ENCODE results near the gene F13B.

- no peak for TF ChIP-seq CTCF (conservative IDR thresholded peaks at IDR 0.05; ENCODE audit: low read depth, low read length)
- no peak for TF ChIP-seq EZH2phosphoT487 (IDR thresholded peaks at IDR 0.05; ENCODE audit: borderline replicate concordance, low read length)
- no peak for TF ChIP-seq EZH2 (IDR thresholded peaks at IDR 0.05; ENCODE audit: low read length, unreplicated experiment)
Observed at GRCh38 chr1:197016751-197017150, 50.3 kb downstream of the F13B start.
